HG02623 (cell line): Measurements from ENCODE around the gene GLDN.

Source experiments
- ATAC-seq: cut with Tn5 transposase; IDR thresholded peaks from one replicate; pipeline ENCODE4 v1.9.1; 2021; ENCODE audit warnings: moderate library complexity; ENCODE audit not compliant: unreplicated experiment

GLDN gene

DNA sequence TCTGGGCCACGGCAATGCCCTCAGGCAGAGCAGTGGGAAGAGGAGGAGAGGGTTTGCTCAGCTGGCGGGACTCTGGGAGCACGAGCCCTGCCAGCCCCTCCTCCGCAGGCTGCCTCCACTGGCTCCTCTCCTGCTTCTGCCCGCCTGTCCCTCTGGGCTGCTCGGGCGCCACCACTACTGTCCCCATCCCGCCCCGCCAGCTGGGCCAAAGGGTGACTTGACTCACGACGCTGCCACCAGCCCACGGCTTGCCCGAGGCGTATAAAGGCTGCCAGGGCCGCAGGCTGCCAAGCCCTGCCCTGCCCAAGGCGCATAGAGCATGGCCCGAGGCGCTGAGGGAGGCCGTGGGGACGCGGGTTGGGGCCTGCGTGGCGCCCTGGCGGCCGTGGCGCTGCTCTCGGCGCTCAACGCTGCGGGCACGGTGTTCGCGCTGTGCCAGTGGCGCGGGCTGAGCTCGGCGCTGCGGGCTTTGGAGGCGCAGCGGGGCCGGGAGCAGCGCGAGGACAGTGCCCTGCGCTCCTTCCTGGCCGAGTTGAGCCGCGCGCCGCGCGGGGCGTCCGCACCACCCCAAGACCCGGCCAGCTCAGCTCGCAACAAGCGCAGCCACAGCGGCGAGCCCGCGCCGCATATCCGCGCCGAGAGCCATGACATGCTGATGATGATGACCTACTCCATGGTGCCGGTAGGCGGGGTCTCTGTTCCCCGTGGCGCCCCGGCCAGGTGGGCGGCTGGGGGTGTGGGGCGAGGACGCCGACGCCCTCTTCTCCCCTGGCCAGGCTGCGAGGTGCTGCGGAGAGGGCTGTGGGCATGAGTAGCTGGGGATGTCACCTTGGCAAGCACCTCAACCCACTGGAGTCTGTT, at the start of gene GLDN:
Gene GLDN, plus strand, starts transcription at position 290 of the 861 bp plus-strand sequence. Its CDS starts 30 bp downstream, at position 320.
- ATAC-seq, result no peak

DNA sequence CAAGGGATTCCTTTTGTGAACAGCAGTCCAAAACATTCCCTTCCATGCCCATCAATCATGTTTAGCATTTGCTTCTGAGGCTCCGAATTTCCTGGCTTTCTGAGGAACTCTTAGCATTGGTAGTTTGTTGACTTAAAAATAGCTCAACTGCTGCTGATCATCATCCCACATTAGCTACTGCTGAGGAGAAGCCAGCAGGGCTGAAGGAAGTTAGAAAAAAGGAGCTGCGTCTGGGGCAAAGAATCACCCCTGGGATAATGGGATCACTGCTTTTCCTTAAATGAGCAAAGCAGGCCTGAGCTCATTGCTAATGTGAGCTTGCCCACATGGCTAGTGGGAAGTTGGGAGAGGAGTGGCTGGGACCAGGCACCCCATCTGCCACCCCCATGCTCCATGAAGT, 42.8 kb upstream of the GLDN start:
- no peak for ATAC-seq

DNA sequence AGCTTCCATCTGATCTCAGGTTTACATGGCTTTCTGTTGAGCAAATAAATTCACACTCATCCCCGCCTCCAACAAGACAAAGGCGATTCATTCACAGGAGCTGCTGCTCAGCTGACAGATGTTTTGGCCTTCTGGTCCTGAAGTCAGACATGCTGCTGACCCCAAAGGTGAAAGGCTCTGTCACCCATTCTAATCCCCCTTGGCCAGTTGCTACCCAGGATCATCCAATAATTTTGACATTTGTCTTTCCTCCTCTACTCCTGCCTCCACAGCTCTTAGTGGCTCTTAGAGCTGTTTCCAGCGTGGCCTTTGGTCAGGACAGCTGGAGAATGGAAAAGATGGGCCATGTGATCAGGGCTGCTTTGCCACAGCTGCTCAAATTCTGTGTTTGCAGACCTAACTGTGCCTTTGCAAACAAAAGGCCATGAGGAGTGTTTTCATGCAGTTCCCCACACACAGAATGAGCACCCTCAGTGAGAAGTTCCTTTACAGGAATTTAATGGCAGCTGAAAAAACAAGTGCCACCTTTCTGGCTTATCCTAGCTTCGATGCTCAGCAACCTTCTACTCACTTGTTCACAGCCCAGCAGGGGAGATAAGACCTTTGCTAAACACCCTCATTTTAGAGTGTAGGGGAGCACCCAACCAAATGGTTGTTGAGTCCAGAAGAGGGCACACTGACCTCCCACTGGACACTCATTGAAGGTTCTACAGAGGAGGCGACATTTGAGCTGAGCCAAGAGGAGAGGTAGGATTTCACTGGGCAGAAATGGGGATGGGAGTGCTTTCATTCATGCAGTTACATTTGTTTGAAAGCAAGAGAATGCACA, 42.1 kb upstream of the GLDN start:
- no peak for ATAC-seq

- ATAC-seq, result no peak
These were observed 39.0 kb upstream of the GLDN start for GRCh38 chr15:51302480-51302879.

DNA sequence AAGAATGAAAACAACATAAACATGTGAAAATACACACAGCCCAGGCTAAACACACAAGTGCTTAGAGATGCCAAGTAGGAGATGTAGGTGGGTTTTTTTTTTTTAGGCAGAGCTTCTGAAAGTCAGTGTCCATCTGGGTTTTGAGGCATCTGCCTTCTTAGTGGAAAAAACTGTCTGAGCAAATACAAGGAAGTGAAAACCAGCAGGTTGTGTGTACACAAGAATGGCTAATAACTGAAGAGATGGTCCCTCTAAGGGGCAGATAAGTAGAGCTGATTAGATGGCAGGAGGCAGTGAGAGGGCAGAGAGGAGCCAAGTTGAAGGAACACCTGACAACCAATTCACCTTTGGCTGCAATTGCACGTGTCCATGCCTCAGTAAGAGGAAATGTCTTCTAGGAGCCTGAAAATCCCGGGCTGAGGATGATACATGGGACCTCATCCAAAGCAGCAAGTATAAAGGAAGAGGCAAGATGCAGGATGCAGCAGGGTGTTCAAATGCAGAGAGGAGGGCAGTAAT, 37.9 kb upstream of the GLDN start:
- ATAC-seq, result no peak

- no peak for ATAC-seq
These were observed 34.1 kb upstream of the GLDN start for GRCh38 chr15:51307325-51307724.

GRCh38 chr15:51307811-51308210, 33.6 kb upstream of the GLDN start:
- no peak for ATAC-seq

GRCh38 chr15:51310064-51310463, 31.4 kb upstream of the GLDN start:
- no peak for ATAC-seq

DNA sequence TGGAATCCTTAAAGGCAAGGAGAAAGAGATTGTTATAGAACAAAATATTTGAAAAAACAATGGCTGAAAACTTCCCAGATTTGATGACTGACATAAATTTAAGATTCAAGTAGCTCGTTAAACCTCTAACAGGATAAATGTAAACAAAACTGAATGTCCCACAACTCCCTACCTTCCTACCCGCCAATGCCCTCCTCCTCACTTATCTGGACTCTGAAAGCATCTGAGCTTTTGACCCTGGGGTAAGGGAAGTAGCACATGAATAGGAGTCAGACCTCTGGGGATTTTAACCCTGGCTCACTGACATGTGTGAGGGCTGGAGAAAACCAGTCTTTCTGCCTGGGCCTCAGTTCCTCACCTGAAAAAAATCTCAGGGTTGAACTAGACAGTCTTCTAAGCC, 29.9 kb upstream of the GLDN start:
- ATAC-seq, result no peak

DNA sequence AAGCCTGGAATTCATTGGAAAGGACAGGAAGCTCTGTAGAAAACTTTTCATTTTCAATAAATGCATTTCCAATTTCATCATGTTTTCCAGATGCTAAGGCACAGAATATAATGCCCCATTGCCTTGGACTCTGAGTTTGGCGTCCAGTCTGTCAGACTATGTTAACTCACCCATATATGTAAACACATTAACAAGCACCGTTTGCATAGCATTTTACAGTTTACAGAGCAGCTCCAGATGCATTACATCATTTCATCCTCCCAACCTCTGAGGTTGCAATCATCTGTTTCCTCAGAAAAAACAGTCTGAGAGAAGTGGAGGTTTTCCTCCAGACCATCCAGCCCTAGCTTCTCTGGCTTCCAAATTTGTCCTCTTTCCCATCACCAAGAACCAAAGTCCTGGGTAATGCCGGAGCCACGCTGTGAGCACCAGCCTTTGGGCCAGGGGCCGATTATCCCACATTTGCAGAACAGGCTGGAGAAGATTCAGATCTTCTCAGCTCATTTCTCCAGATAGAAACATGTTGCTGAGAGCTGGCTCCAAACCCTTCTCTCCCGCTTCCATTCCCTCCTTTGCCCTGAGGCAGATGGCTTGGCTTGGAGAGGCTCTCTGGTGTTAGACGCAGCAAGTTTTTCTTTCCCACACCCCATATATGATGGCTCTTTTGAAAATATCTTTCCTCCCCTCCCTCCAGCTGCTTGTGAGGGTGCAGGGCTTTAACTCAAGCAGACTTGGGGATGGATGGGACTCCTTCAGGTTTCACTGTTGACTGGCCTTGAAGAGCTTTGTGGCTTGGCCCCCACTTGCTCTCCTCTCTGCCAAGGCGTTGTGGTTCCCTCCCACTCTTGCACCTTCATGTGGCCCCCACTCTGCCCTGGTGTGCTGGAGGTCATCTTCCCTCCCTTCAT, 29.0 kb upstream of the GLDN start:
- no peak for ATAC-seq

GRCh38 chr15:51313074-51313393, 28.4 kb upstream of the GLDN start:
- ATAC-seq, result no peak

DNA sequence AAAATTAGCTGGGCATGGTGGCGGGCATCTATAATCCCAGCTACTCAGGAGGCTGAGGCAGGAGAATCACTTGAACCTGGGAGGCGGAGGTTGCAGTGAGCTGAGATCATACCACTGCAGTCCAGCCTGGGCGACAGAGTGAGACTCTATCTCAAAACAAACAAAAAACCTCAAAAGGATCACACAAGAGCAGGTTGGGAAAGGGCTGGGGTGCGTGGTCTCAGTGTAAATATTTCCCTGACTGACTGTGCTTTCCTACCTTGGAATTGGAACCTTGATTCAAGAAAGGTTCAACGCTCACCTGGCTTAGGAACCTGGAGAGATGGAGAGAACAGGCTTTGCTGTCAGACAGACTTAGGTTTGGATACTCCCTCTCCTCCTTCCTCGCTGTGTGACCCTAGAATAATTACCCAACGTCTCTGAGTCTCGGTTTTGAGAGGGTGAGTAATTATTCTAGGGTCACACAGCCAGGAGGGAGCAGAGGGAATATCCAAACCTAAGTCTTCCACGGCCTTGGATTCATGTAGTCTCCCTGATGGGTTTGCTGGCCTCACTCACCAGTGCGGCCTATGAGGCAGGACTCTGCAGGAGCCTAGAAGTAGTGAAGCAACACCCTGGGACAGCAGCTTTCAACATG, 27.7 kb upstream of the GLDN start:
- ATAC-seq, result no peak

DNA sequence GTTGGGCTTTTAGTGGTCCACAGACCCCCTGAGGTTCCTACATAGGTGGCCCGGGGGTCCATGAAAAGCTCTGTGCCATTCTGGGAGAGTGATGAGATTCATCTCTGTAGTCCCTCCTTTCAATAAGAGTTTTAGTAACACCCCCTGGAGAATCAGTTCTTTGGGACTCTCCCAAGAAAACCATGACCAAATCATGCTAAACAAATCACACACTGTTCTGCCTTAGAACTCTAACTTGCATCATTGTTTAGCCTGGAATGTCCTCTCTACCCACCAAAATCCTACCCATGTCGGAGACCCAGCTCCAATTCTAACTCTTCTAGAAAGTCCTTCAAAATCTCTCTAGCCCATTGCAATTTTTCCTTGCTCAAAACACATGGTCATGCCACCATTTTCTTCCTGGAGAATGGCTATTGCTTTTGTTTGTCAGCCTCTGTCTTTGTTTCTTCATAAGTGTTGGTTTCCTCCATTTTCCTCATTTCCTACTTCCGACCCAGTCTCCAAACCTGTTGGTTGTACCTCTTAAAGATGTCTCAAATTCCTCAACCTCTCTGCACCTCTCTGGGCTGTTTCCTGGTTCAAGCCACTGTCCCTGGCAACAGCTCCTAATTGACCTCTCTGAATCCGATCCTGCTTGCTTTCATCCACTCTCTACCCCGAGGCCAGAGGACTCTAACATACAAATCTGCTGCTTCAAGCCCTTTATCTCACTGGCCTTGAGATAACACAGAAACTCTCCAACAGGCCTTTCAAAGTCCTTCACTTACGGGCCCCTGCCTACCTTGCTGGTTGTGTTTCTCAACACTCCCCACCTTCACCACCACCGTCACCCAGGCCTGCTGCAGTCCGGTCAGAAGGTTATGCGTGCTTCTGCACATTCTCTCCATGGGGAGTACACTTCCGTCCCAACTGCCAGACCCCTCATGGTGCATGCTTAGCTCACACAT, 26.8 kb upstream of the GLDN start:
- no peak for ATAC-seq

DNA sequence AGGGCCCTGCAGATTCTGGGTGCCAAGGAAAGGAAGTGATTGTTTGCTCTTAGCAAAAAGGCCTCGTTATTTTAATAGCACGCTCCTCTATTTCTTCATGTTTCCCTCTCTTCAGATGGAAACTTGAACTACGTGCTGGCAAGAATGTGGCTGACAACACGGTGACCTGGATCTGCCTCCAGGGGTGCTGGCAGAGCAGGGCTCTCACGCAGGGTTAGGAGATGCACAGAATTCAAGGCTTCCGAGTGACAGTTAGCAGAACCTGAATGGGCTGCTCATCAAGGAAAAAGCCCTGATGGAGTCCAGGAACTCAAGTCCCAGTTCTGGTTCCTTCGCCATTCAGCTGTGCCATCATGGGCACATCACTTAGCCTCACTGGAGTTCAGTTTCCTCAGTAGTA, 25.7 kb upstream of the GLDN start:
- no peak for ATAC-seq

GRCh38 chr15:51316636-51317035, 24.8 kb upstream of the GLDN start:
- no peak for ATAC-seq

DNA sequence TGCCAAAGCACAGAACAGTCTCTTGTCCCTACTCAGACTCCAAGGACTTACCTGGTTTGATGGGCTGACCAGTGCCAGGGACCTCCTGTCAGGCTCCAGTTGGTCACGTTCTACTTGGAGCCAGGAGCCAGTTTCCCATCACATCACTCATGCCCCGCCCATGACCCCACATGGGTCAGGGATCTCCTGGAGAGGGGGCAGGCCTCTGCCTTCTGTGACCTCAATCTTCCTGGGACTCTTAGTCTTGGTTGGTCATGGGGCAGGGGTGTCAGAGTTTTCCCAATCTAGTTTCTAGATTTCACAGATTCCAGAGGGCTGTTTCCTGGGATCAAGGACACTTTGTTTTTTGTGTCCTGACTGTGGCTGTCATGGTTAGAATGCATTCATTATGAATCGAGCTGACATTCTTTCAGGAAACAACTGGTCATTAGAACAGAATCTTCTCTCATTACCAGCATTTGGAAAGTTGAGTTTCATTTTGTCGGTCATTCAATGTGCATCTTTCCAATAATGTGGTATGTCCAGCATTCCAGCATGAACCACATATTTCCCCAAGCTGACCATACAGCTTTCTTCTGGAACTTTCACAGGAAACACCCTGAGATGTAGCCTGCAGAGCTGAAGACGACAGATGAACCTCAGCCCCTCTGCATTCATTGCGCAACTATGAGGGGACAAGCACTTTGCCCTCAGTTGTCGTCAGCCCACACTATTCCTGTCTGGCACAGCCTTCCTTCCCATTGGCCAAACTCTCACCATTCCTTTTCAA, 22.9 kb upstream of the GLDN start:
- ATAC-seq, result no peak

- no peak for ATAC-seq
These were observed 21.9 kb upstream of the GLDN start for GRCh38 chr15:51319539-51319938.

- ATAC-seq, result no peak
These were observed 20.6 kb upstream of the GLDN start for GRCh38 chr15:51320843-51321242.

GRCh38 chr15:51321316-51321715, 20.1 kb upstream of the GLDN start:
- ATAC-seq, result no peak
